Smooth muscle cell (in vitro differentiated cells): ENCODE results near the gene SLC1A2. TPM values are rescaled to one million over a fixed set of nuclear protein-coding genes. Genes with fewer than 3 reads are reported as not detected.

Source experiments
- DNase-seq: peaks from one replicate; lab custom pipeline; 2025; ENCODE audit not compliant: unreplicated experiment; lab: John Stamatoyannopoulos, UW
- H2AFZ ChIP-seq: fragments of 200-600 bp; sonication (generic); 2 replicates; pipeline ENCODE4 v1.6.0; 2016; ENCODE audit warnings: antibody characterized with exemption, low read depth, mild to moderate bottlenecking
- H3F3A ChIP-seq: fragments of 200-600 bp; sonication (generic); 2 replicates; pipeline ENCODE4 v1.6.0; 2017; ENCODE audit warnings: antibody characterized with exemption, low read depth
- H3K27ac ChIP-seq: fragments of 200-600 bp; sonication (generic); 2 replicates; pipeline ENCODE4 v1.5.1; 2016; ENCODE audit warnings: low read depth, mild to moderate bottlenecking
- H3K27me3 ChIP-seq: fragments of 200-600 bp; sonication (generic); 2 replicates; pipeline ENCODE4 v1.6.1; 2016; ENCODE audit warnings: low read depth, mild to moderate bottlenecking
- H3K36me3 ChIP-seq: fragments of 200-600 bp; sonication (generic); 2 replicates; pipeline ENCODE4 v1.5.1; 2016; ENCODE audit warnings: low read depth
- H3K4me1 ChIP-seq: fragments of 200-600 bp; sonication (generic); 2 replicates; pipeline ENCODE4 v1.5.1; 2016; ENCODE audit warnings: low read depth
- H3K4me2 ChIP-seq: fragments of 200-600 bp; sonication (generic); 2 replicates; pipeline ENCODE4 v1.6.0; 2016; ENCODE audit warnings: mild to moderate bottlenecking
- H3K4me3 ChIP-seq: fragments of 200-600 bp; sonication (generic); 2 replicates; pipeline ENCODE4 v1.5.1; 2016; ENCODE audit warnings: mild to moderate bottlenecking
- H3K79me2 ChIP-seq: fragments of 200-600 bp; sonication (generic); 2 replicates; pipeline ENCODE4 v1.6.0; 2016; ENCODE audit warnings: low read depth, mild to moderate bottlenecking
- H3K9ac ChIP-seq: fragments of 200-600 bp; sonication (generic); 2 replicates; pipeline ENCODE4 v1.6.0; 2016; ENCODE audit warnings: low read depth
- H3K9me3 ChIP-seq: fragments of 200-600 bp; sonication (generic); replicated peaks from 2 replicates; pipeline ENCODE4 v1.5.1; 2016; ENCODE audit warnings: low read depth
- H4K20me1 ChIP-seq: fragments of 200-600 bp; sonication (generic); 2 replicates; pipeline ENCODE4 v1.6.0; 2016; ENCODE audit warnings: low read depth
- WGBS: methylation state at CpG from one replicate; pipeline ENCODE4 v1.1.7; 2016; ENCODE audit warnings: low lambda C conversion rate; 5-methylcytosine and 5-hydroxymethylcytosine counted together
- polyA plus RNA-seq: library from polyadenylated mRNA; unstranded; fragments of >200 nt; fragmentation: Nextera tagmentation; extraction: Ambion mirVana; gene quantifications from 2 replicates; pipeline ENCODE4 v1.2.1, GENCODE V29; 2016
- total RNA-seq: library from RNA; depleted of rRNA; stranded (reverse); fragments of >200 nt; gene quantifications from 2 replicates; pipeline ENCODE4 v1.2.3, GENCODE V29; 2014
- TF ChIP-seq, protein P1 (sequence below): fragments of 200-600 bp; sonication (generic); IDR thresholded peaks from 2 replicates; pipeline ENCODE4 v1.5.1; 2017; ENCODE audit warnings: borderline replicate concordance, mild to moderate bottlenecking, antibody characterized with exemption; ENCODE audit not compliant: insufficient read depth, poor library complexity, severe bottlenecking

Gene SLC1A2
- total and polyA plus RNA-seq, 2 experiments from 2014 or later: 3.6 TPM; not detected in 1

DNA sequence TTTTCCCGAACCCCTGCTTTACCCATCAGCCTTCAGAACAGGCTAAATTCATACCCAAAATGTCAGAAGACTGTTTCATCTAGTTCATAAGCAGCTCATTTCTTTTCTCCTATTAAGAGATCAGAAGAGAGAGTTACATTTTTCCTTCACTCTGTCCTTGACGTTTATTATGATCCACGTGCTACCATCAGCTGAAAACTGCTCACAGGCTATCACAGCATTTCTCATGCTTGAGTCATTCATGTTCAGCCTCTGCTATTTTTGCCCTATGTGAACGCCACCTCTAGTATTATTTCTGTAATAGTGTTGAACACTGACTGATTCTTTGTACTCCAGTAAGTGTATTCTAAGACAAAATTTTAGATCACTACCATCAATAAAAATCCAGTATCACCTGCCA is 51.9 kb downstream of the SLC1A2 start:
- no peaks in the 10 kb centered on the region for H3F3A ChIP-seq
- DNase-seq: no peak
- 31% methylated on average over 4 of the region's 4 CpGs for WGBS
- H3K4me3 ChIP-seq: no peak overlapping the region
- no peak overlapping the region for H3K4me2 ChIP-seq
- TF ChIP-seq, protein P1, sequence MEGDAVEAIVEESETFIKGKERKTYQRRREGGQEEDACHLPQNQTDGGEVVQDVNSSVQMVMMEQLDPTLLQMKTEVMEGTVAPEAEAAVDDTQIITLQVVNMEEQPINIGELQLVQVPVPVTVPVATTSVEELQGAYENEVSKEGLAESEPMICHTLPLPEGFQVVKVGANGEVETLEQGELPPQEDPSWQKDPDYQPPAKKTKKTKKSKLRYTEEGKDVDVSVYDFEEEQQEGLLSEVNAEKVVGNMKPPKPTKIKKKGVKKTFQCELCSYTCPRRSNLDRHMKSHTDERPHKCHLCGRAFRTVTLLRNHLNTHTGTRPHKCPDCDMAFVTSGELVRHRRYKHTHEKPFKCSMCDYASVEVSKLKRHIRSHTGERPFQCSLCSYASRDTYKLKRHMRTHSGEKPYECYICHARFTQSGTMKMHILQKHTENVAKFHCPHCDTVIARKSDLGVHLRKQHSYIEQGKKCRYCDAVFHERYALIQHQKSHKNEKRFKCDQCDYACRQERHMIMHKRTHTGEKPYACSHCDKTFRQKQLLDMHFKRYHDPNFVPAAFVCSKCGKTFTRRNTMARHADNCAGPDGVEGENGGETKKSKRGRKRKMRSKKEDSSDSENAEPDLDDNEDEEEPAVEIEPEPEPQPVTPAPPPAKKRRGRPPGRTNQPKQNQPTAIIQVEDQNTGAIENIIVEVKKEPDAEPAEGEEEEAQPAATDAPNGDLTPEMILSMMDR: no peak
- no peaks in the 10 kb centered on the region for H3K36me3 ChIP-seq
- H3K79me2 ChIP-seq: no peaks in the 10 kb centered on the region
- no peak overlapping the region for H2AFZ ChIP-seq
- no peak overlapping the region for H3K9ac ChIP-seq
- H3K9me3 ChIP-seq: no peaks in the 10 kb centered on the region
- H3K27me3 ChIP-seq: no peaks in the 10 kb centered on the region
- peaks cover 12% of the 10 kb centered on the region for H3K4me1 ChIP-seq
- no peaks in the 10 kb centered on the region for H4K20me1 ChIP-seq
- peak overlapping the region; percentile 29 for H3K27ac ChIP-seq

DNA sequence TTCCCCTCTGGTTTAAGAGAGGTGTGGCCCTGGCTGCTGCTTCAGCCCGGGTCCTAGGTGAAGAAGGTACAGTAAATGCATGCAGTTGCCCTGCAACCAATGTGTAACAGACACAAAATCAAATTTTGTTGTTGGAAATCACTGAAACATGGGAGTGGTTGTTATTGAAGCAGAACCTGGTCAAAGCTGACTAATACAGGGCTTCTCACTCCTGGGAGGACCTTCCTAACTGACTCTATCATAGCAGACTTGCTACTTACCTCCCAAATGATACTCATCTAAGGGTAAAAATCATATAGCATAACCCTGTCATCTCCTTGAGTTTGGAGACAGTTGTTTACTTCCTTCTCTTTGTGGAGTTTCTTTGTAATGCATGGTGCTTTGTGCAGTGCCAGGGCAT is 52.6 kb downstream of the SLC1A2 start:
- no peak overlapping the region for H2AFZ ChIP-seq
- no peak overlapping the region for H3K4me2 ChIP-seq
- H3K27ac ChIP-seq: no peak overlapping the region
- no peak overlapping the region for H3K9ac ChIP-seq
- 83% methylated on average over 1 of the region's 1 CpG for WGBS
- no peaks in the 10 kb centered on the region for H3K79me2 ChIP-seq
- no peaks in the 10 kb centered on the region for H3F3A ChIP-seq
- no peaks in the 10 kb centered on the region for H3K27me3 ChIP-seq
- H3K4me1 ChIP-seq: peaks cover 12% of the 10 kb centered on the region
- no peak for DNase-seq
- TF ChIP-seq, protein P1: no peak
- H3K4me3 ChIP-seq: no peak overlapping the region
- H4K20me1 ChIP-seq: no peaks in the 10 kb centered on the region
- no peaks in the 10 kb centered on the region for H3K36me3 ChIP-seq
- H3K9me3 ChIP-seq: no peaks in the 10 kb centered on the region

DNA sequence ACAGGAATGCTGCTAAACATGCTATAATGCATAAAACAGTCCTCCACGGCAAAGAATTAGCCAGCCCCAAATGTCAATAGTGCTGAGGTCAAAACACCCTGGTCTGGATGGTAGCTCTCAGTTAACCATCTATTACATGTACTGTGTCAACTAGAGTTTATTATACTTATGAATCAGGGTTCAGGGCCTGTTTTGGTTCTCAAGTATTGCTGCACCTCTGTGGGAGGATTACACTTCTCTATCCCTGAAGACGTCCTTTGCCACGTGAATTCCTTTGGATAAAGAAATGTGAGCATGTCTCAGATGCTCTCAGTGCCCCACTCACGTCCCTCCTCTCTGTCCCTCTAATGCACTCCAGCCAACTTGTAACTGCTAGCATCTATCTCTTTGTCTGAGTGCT is 53.4 kb downstream of the SLC1A2 start:
- Histone ChIP-seq H3K27ac (no peak overlapping the region), H3K9ac (no peak overlapping the region), H3K4me3 (no peak overlapping the region), H3K79me2 (no peaks in the 10 kb centered on the region), H3K36me3 (no peaks in the 10 kb centered on the region), H3F3A (no peaks in the 10 kb centered on the region), H3K9me3 (no peaks in the 10 kb centered on the region), H2AFZ (no peak overlapping the region), H3K4me1 (peaks cover 12% of the 10 kb centered on the region), H3K4me2 (no peak overlapping the region), H3K27me3 (no peaks in the 10 kb centered on the region), H4K20me1 (no peaks in the 10 kb centered on the region)
- DNase-seq: no peak
- 80% methylated on average over 4 of the region's 4 CpGs for WGBS
- TF ChIP-seq, protein P1: no peak

DNA sequence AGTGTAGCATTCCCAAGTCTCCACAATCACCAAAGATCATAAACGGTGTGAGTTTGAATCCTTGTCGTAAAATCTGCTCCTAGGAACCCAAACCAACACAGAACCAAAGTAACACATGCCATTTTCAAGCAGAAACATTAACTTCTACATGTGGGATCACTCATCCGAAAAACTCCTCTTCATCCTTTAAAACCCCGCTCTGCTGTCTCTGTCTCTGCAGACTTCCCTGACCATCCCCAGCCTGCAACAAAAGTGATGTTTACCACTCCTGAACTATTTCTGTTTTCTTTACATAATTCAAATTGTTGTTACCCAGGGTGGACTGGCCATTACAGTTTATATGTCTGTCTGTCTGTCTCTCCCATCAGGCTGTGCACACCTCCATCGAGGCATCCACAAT is 54.0 kb downstream of the SLC1A2 start:
- H3K36me3 ChIP-seq: no peaks in the 10 kb centered on the region
- H3K4me1 ChIP-seq: peaks cover 12% of the 10 kb centered on the region
- TF ChIP-seq, protein P1: no peak
- no peaks in the 10 kb centered on the region for H3K9me3 ChIP-seq
- no peak overlapping the region for H3K4me2 ChIP-seq
- no peaks in the 10 kb centered on the region for H3K27me3 ChIP-seq
- H3K4me3 ChIP-seq: no peak overlapping the region
- no peaks in the 10 kb centered on the region for H3F3A ChIP-seq
- H3K9ac ChIP-seq: no peak overlapping the region
- no peaks in the 10 kb centered on the region for H4K20me1 ChIP-seq
- H3K27ac ChIP-seq: no peak overlapping the region
- no peaks in the 10 kb centered on the region for H3K79me2 ChIP-seq
- H2AFZ ChIP-seq: no peak overlapping the region
- no peak for DNase-seq
- WGBS: 80% methylated on average over 5 of the region's 5 CpGs
